GM21529 (cell line): ENCODE data around the gene IL1RAP.

Experiments used
- ATAC-seq: cut with Tn5 transposase; IDR thresholded peaks from one replicate; pipeline ENCODE4 v1.9.1; 2021; ENCODE audit not compliant: unreplicated experiment

Gene IL1RAP

DNA sequence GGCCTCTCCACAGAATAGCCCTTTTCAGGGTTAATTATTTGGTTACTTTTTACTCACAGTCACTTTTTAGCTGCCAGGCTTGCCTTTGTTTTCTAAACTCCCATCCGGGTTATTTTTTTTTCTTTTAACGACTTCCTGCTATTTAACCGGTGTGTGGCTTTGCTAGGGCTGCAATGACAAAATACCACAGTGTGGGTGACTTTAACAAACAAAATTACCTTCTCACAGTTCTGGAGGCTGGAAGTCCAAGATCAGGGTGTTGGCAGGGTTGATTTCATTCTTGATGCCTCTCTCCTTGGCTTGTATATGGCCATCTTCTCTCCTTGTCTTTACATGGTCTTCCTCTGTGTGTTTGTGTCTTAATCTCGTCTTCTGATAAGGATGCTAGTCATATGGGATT, 91.5 kb downstream of the IL1RAP start:
- ATAC-seq, result no peak

DNA sequence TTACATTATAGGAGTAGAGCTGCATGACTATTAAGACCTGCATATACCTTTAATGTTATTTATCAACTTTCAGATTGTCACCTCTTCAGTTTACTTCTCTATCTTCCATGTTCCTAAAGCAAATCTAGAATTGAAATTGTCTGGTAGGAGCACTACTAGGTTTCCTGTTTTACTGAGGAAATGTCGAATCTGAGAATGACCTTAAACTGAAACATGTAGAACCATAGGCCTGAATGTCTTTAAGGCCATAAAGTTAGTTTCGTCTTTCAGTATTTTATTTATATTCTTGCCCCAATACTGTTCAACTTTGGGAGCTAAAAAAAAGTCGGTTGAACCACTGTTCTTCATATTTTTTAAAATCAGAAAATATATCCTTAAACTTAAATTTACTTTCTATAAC, 92.7 kb downstream of the IL1RAP start:
- ATAC-seq, result no peak

DNA sequence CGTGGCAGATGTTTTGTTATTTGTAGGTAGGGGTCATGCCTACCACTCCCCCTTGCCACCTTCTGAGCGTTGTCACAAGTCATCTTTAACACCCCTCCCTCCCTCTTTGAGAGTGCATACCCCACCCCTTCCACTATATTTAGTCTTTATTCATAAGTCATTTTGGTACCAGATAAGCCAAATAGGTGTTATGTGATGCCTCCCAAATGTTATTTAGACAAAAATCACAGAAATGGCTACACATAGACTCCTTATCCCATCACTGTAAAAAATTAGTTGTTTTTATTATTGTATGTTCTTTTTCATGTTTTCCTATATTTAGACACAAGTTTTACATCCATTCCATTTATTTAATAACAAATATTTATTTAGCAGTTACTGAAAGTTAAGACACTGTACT, 93.1 kb downstream of the IL1RAP start:
- no peak for ATAC-seq

DNA sequence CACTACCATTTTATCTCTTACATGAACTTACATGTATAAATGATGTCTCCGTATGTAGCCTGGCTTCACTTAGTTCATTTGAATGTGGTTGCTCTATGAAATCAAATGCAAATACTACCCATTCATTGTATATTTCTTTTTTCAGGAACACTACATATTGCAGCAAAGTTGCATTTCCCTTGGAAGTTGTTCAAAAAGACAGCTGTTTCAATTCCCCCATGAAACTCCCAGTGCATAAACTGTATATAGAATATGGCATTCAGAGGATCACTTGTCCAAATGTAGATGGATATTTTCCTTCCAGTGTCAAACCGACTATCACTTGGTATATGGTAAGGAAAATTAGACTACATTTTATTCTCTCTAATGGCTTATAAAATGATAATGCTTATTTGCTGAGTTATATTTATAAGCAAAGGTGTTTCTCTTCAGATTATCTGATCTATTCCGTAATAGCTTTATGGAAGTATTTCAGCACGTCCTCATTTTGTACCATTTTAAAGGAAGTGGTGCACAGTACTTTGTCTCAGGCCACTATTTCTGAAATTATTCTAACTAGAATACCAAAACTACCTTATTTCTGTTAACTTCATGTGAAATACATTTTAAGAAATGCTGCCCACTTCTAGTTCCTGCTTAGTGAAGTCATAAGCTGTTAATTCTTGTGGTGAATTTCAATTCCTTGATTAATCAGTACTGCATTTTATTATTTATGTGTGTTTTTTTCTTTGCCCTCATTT, 95.1 kb downstream of the IL1RAP start:
- no peak for ATAC-seq

DNA sequence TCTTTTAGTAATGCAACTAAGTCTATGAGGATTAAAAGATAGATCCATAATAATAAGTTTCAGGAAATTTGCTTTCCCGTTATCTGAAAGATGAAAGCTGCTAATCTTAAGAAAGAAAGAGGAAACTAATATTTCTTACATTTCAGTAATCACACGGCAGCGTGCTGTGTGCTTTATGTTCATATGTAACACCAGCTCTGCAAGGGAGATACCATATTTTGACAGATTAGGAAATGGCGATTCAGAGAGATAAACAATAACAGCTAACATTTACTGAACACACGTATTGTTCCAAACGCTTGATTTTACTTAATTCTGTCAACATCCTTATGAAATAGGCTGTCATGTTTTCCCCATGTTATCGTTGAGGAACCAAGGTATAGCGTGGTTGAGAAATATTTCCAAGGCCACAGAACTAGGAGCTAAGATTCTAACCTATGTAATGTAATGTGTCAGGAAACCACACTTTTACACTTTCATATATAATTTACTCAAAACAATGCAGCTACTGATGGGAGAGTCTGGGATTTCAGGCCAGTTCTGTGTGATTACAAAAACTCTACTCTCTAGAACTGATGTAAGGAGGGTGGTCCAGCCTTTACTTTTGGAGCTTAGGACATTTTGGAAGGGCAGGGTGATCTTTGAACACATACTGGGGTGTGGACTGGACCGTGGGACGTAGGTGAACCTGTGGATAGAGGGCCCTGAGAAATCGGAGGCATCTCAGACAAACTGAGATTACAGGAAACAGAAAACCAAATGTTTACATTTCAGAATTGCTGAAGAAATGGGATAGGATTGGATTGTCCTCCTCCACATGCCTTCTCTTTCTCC, 100.6 kb downstream of the IL1RAP start:
- no peak for ATAC-seq

DNA sequence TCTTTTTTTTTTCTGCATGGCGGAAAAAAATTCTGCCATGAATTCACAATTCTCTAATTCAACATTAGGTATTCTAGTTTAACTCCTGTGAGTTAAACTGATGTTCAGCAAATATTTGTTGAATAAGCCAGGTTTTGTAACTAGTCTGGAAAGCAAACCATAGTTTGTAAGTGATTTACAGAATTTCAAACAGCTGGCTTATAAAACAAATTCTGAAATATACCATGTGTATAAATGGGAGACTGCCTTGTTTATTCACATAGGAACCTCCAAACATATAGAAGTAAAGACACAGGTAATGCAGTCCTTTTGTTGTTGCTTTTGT, 101.1 kb downstream of the IL1RAP start:
- ATAC-seq, result no peak

DNA sequence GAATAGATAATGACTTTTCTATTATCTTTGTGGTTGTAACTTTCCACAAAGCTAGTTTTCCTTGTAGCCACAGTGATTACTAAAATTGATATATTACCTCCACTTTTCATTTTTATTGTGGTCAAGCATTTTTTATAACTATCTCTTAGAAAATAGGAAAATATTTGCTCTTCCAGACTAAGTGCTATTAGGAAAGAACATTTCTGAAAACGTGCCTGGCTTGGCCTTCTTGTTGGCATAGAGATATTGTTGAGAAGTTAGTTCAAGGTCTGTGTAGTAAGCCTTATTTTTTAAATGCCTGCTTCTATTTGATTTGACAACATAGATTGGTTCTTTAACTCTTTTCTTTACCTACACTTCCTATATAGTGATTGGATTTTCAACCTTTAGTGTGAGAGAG, 101.7 kb downstream of the IL1RAP start:
- ATAC-seq, result no peak

DNA sequence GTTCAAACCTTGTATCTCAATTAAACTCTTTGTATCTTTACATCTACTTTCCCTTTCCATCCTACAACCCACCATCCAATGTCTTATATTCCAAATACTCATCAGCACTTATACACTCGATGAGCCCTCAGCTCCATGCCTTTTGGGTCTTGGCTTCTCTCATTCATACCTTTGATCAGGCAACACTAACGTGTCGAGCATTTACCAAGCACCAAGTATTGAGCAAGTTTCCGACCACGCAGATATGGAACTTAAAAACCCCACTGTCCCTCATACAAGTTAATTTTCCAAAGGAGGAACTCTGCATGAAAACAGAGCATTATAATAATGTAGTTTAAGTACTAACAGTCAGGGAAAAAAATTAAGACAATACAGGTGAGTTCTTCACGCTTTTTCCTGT, 102.8 kb downstream of the IL1RAP start:
- no peak for ATAC-seq

DNA sequence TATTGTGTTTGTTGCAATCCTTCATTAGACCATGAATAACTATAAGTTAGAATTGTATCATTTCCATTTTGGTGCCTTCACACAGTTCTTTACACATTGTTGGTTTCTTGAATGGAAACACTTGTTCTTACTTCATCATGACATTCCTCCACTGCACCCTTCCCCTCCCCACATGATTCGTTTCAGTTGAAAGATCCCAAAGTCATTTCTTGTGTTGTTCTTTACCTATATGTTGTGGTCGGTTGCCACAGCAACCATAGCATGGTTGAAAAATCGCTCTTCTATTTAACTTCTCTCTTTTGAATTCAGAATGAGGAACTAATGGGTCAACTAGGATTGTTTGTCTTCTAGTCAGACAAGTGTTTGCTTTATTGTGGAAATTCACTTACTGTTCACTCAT, 103.3 kb downstream of the IL1RAP start:
- peak; percentile 70 for ATAC-seq

DNA sequence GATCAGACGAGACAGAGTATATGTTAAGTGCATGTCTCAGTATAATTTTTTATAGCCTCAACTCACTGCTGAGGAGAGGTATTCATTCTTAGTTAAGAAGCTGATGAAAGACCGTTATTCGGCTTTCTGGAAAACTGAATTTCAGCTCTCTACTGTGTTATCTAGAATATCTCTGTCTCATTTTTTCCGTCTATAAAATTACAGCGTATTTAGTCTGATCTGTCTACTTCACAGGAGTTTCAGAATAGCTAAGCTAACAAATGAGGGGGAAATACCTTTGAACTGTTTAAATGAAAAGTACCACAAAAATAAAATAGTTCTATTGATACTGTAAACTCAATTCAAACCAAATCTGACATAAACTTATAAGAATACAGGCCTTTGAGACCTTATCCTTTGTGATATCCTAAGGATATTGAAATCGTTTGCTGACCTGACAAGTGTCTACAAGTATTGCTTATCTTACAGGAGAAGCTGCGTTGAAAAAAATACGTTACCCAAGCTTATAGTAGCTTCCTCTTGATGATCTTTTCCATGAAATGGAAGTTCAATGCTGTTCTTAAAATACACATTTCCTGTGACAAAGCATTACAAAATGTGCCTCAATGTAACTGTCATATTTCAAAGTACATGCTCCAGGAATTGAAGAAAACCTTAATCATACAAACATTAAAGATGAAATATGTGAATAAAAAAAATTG, 104.6 kb downstream of the IL1RAP start:
- no peak for ATAC-seq

DNA sequence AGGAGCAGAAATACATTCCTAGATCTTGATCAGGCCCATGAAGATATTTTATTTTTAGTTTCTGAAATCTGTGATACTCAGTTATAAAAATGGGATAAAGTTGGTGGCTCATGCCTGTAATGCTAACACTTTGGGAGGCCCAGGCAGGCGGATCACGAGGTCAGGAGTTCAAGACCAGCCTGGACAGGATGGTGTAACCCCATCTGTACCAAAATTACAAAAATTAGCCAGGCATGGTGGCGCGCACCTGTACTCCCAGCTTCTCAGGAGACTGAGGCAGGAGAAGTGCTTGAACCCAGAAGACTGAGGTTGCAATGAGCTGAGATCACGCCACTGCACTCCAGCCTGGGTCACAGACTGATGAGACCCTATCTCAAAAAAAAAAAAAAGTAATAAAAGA, 105.5 kb downstream of the IL1RAP start:
- ATAC-seq, result no peak

DNA sequence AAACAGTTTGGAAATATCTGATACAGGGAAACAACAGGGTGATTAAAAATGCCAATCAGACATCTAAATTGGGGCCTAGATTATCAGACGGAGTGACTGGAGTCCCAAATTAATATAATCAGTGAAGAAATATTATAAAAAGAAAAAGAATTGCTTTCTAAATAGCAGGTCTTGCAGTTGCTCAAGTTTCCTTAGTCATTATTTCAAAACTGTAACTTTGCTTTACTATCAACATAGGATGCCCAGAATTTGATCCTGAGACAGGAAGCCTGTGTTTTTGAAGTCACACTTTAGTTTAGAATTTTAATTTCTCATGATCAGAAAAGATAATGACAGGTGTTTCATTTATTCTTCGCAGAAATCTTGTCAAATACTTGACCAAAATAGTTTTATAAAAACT, 105.9 kb downstream of the IL1RAP start:
- no peak for ATAC-seq

DNA sequence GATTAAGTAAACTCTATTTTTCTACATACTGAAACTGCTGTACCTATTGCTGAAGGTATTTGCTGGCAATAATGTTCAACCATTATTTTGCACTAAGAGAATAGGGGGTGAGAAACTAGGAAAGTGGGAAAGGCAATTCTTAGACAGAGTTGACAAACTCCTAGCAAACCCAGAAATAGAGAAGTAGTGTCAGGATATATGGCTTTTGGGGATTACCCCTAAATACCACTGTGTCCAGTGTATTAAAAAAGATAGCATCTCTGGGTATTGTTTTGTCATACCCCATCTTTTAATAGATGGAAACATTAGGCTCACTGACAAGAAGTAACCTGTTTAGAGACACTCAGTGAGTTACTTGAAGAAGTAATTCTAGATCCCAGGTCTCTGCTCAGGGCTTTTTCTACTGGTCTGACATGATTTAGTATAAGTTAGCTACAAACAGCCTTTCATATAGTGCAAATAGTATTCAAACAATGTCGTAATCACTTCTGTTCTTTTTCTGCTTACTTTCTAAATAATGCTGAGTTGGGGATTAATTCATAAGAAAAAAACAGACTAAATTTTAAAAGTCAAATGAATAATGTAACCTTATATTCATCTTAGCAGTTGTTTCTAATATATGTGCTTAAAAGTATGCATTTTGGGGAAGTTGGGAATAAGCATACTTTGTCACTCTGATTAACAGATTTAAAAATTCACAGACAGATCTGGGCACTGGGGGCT, 107.2 kb downstream of the IL1RAP start:
- no peak for ATAC-seq

DNA sequence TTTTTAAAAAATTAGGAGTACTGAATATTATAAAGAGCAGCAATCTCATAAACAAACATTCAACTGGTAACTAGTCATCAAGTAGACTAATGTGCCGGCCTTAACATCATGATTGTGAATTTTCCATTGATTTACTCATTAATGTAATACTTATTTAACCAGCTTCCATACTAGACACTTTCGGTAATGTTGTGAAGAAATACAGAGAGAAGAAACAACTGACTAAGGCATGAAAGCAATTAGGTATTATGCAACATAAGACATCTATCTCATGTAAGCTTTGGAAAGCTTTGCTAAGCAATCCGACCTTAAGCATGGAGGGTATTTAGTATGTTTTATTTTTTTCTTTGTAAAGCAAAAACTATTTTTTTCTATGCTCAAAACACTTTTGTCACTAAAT, 108.0 kb downstream of the IL1RAP start:
- ATAC-seq, result no peak

DNA sequence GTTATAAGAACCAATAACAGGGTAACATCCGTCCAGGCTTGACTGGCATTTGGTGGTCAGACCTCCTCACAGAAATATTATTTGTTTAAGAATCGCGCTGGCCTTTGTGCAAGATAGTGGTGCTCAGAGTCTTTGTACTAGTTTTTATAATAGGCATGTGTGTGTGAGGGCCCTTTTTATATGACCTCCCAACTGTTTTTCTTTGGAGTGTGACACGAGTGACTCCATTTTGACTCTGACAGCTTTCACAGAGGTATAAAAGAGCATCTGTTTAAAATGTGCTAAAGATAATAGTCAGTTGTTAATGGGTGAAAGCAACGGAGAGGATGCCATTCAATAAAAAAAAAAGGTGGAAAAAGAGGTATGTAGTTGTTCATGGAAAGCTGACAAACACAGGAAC, 110.4 kb downstream of the IL1RAP start:
- ATAC-seq, result no peak

DNA sequence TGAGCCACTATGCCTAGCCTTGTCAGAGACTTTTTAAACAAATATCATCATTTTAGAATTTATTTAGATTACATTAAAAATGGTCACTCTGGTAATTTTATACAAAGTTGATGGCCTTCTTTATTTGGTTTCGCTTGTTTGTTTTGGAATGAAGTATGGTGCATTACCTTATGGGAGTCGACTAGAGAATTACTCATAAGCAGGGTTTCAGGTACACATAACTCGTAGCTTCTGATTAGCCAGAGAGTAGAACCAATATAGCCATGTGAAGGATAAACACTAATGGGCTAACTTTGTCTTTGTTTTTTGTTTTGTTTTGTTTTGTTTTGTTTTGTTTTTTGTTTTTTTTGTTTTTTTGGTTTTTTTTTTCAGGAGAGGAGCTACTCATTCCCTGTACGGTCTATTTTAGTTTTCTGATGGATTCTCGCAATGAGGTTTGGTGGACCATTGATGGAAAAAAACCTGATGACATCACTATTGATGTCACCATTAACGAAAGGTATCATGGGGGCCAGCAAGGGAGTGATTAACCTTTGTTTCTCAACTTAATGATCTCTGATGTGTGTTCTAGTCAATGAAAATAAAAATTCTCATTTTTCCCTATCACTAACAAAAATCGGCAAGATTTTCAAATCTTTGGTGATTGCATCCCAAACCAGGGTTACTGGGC, 113.2 kb downstream of the IL1RAP start:
- ATAC-seq, result no peak

DNA sequence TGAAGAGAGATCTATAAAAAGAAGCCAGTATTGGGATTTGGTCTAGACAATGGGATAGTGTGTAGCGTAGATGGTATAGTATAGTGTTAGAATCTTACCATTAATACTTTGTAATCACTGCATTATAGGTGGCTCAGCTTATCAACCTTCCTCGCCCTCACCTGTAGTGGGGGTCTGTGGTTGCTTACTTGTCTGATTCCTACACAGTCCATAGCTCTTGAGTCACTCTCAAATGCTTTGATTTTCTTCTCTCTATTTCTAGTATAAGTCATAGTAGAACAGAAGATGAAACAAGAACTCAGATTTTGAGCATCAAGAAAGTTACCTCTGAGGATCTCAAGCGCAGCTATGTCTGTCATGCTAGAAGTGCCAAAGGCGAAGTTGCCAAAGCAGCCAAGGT, 115.2 kb downstream of the IL1RAP start:
- no peak for ATAC-seq

DNA sequence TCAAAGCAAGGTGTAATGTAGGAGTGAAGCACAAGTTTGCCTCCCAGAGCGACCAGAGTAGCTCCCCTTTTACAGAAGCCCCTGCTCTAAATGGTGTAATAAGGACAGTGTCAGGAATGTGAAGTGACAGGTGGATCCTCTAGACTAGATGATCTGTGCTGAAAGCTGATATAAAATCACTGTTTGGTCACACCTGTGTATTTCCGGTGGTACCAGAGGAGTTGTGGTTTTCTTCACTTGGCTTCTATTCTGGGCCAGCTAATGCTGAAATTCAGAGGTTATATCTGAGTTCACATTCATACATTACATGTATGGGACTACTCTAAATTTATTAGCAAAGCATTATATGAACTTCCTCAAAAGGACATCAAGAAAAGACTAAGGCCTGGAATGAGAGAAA, 117.4 kb downstream of the IL1RAP start:
- no peak for ATAC-seq

DNA sequence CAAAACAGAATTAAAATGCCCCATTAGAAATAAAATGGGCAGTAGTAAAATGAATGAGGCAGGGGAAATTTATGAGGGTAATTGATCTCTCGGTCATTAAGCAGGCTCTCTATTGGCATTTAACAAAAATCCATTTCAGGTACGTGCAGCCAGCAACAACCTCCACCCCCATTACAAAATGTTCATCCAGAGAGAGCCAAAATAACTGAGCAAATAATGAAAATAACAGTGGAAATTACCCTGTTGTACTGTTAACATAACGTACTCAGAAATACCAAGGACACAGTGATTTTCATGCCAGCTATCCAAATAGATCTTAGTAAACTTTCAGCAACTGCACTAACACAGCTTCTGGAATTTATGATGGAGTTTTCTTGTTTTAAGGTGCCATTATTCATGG, 127.7 kb downstream of the IL1RAP start:
- no peak for ATAC-seq

DNA sequence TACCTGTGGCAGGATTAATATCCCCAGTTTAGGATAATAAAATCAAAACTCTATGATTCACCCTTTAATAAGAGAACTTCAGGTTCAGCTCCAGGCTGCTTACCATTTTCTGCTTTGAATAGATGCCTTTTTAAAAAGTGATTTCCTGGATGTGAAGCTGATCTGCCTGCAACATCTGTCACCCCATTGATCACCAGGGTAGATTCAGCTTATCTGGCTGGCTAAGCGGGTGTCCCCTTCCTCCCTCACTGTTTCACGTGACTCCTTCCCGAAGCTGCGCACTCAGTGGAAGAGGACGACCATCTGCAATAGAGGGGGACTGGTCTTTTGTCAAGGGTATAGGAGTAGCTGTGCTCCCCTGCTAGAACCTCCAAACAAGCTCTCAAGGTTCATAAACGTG, 128.1 kb downstream of the IL1RAP start:
- ATAC-seq, result no peak

DNA sequence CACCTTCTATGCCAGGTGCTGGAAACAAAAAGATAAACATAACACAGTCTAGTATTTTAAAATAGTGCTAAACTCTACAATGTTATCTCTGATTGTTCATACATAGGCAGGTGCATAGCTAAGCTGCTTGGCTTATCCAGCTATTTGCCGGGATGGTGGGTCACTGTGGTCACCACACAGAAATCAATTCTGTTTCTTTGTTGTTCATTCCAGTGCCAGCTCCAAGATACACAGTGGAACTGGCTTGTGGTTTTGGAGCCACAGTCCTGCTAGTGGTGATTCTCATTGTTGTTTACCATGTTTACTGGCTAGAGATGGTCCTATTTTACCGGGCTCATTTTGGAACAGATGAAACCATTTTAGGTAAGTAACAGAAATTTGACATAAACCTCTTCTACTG, 130.2 kb downstream of the IL1RAP start:
- ATAC-seq, result no peak
